Naive thymus-derived CD4-positive, alpha-beta T cell (primary cell): ENCODE measurements around the gene CGB7. TPM values are rescaled to one million over a fixed set of nuclear protein-coding genes. Genes with fewer than 3 reads are reported as not detected.

Source experiments
- ATAC-seq: fragments of 150-1000 bp; cut with Tn5 transposase; 2 replicates; pipeline ENCODE4 v1.10.0; 2021; ENCODE audit warnings: mild to moderate bottlenecking, moderate library complexity
- CTCF ChIA-PET: fragments of 350-600 bp; sonication (Branson Sonifier 250); formaldehyde crosslinking; loops from one replicate; lab custom pipeline; 2021; ENCODE audit warnings: antibody characterized with exemption; lab: Charles Lee
- POLR2A ChIA-PET: fragments of 350-600 bp; sonication (Branson Sonifier 250); formaldehyde crosslinking; loops from one replicate; lab custom pipeline; 2021; ENCODE audit warnings: antibody characterized with exemption, inconsistent platforms; lab: Charles Lee
- DNase-seq, 9 donors: peaks; one replicate each; pipeline versions ENCODE4 v3.0.0 to v3.0.0-alpha.2; 2020 to 2022; ENCODE audit warnings: mixed read lengths in 1 of 9
- H3K27ac ChIP-seq: one replicate; pipeline ENCODE4 v1.7.0; 2013; ENCODE audit warnings: mild to moderate bottlenecking, low read depth, low read length, moderate library complexity
- H3K27me3 ChIP-seq, 2 donors: one replicate each; pipeline ENCODE4 v1.7.0; 2013; ENCODE audit warnings: low read length in 2 of 2, mild to moderate bottlenecking in 2 of 2, moderate library complexity in 2 of 2; ENCODE audit not compliant: control insufficient read depth in 2 of 2, insufficient read depth in 2 of 2
- H3K36me3 ChIP-seq, 3 experiments: 1 replicate in 2 of 3; 2 replicates in 1 of 3; pipeline ENCODE4 v1.7.0; 2013; ENCODE audit warnings: low read length in 3 of 3, mild to moderate bottlenecking in 3 of 3, moderate library complexity in 1 of 3; ENCODE audit not compliant: insufficient read depth in 3 of 3, control insufficient read depth in 2 of 3
- H3K4me1 ChIP-seq, 2 donors: one replicate each; pipeline ENCODE4 v1.7.0; 2013; ENCODE audit warnings: low read length in 2 of 2, mild to moderate bottlenecking in 2 of 2, moderate library complexity in 1 of 2; ENCODE audit not compliant: control insufficient read depth in 2 of 2, insufficient read depth in 2 of 2
- H3K4me3 ChIP-seq: 2 replicates; pipeline ENCODE4 v1.7.0; 2013; ENCODE audit warnings: mild to moderate bottlenecking, low read length
- H3K9me3 ChIP-seq, 3 experiments: 1 replicate in 2 of 3; 2 replicates in 1 of 3; pipeline ENCODE4 v1.7.0; 2013; ENCODE audit warnings: low read length in 3 of 3; ENCODE audit not compliant: control insufficient read depth in 2 of 3
- H3K27ac Mint-ChIP-seq, 9 donors: one replicate each; pipeline ENCODE4 v1.8.0; 2020 to 2022; ENCODE audit warnings: mixed read lengths in 9 of 9, mild to moderate bottlenecking in 8 of 9, moderate library complexity in 5 of 9, inconsistent platforms in 2 of 9
- H3K27me3 Mint-ChIP-seq, 5 donors: one replicate each; pipeline ENCODE4 v1.8.0; 2021 to 2022; ENCODE audit warnings: mixed read lengths in 5 of 5, mild to moderate bottlenecking in 1 of 5
- H3K36me3 Mint-ChIP-seq, 5 donors: one replicate each; pipeline ENCODE4 v1.8.0; 2020 to 2022; ENCODE audit warnings: mixed read lengths in 5 of 5, mild to moderate bottlenecking in 3 of 5, inconsistent platforms in 1 of 5
- H3K4me1 Mint-ChIP-seq, 7 donors: one replicate each; pipeline ENCODE4 v1.8.0; 2020 to 2022; ENCODE audit warnings: mixed read lengths in 7 of 7, mild to moderate bottlenecking in 3 of 7, inconsistent platforms in 1 of 7
- H3K4me3 Mint-ChIP-seq, 10 donors: one replicate each; pipeline ENCODE4 v1.8.0; 2020 to 2022; ENCODE audit warnings: mild to moderate bottlenecking in 10 of 10, mixed read lengths in 10 of 10, moderate library complexity in 6 of 10, inconsistent platforms in 2 of 10
- H3K9me3 Mint-ChIP-seq, 11 donors: one replicate each; pipeline ENCODE4 v1.8.0; 2020 to 2022; ENCODE audit warnings: mixed read lengths in 11 of 11, mild to moderate bottlenecking in 4 of 11, inconsistent platforms in 1 of 11, moderate library complexity in 1 of 11
- intact Hi-C, 2 donors: fragments of 100-400 bp; cut with micrococcal nuclease; formaldehyde crosslinking; loops; one replicate each; pipeline ENCODE4 v1.15.1; 2023
- polyA plus RNA-seq, 2 donors: library from polyadenylated mRNA; unstranded; fragments of 300-500 nt; fragmentation: Illumina TruSeq; gene quantifications; one replicate each; pipeline ENCODE4 v1.2.3, GENCODE V29; 2021
- total RNA-seq, 6 experiments: library from RNA in 5 of 6; stranded (reverse) in 5 of 6; gene quantifications; 1 replicate in 5 of 6; 2 replicates in 1 of 6; pipeline ENCODE4 v1.2.3 and lab custom pipeline; 2021 to 2026

Gene CGB7
- total and polyA plus RNA-seq, 7 experiments from 2014 or later, result not detected

- no peaks in the 10 kb centered on the region for H3K4me1 ChIP-seq
- no peak overlapping the region for H3K4me3 ChIP-seq
- no peak overlapping the region for H3K27ac ChIP-seq
- ChIA-PET POLR2A (interaction anchor here (1.3 kb wide), 1 partner anchor 25 kb away, joined by 3 read pairs; no protein-coding TSS in a partner anchor), CTCF (no interaction called here)
- intact Hi-C loops, result no loop called here
- DNase-seq, result no peak
- Mint-ChIP-seq H3K36me3 (peaks cover 0 to 4% (median 0%) of the 10 kb centered on the region in 5 donors), H3K27ac (no peak overlapping the region), H3K4me1 (peaks cover 6 to 18% (median 13%) of the 10 kb centered on the region in 7 donors), H3K9me3 (peaks cover 0 to 10% (median 4%) of the 10 kb centered on the region in 11 donors), H3K4me3 (no peak overlapping the region), H3K27me3 (peaks cover 56 to 81% (median 67%) of the 10 kb centered on the region in 5 donors)
- H3K27me3 ChIP-seq, result peaks cover 4 to 9% of the 10 kb centered on the region in 2 donors
- H3K36me3 ChIP-seq, result no peaks in the 10 kb centered on the region
- H3K9me3 ChIP-seq, result no peaks in the 10 kb centered on the region
- no peak for ATAC-seq
Measured at GRCh38 chr19:49069026-49069425, 11.5 kb upstream of the CGB7 start.

- H3K4me3 ChIP-seq, result no peak overlapping the region
- POLR2A ChIA-PET, result no interaction called here
- no peaks in the 10 kb centered on the region for H3K36me3 ChIP-seq
- Mint-ChIP-seq H3K4me3 (no peak overlapping the region), H3K27me3 (peaks cover 41 to 80% (median 60%) of the 10 kb centered on the region in 5 donors), H3K27ac (no peak overlapping the region), H3K4me1 (peaks cover 0 to 4% (median 1%) of the 10 kb centered on the region in 7 donors), H3K9me3 (peaks cover 0 to 6% (median 4%) of the 10 kb centered on the region in 11 donors), H3K36me3 (peaks cover 0 to 4% (median 0%) of the 10 kb centered on the region in 5 donors)
- ATAC-seq (no peak), DNase-seq (no peak)
- no peaks in the 10 kb centered on the region for H3K9me3 ChIP-seq
- CTCF ChIA-PET, result interaction anchor here (0.6 kb wide), 1 partner anchor 1106 kb away, joined by 4 read pairs; no protein-coding TSS in a partner anchor
- no peaks in the 10 kb centered on the region for H3K4me1 ChIP-seq
- intact Hi-C loops, result no loop called here
- no peaks in the 10 kb centered on the region for H3K27me3 ChIP-seq
- no peak overlapping the region for H3K27ac ChIP-seq
Measured at GRCh38 chr19:49067554-49067953, 10.0 kb upstream of the CGB7 start.

- Histone ChIP-seq H3K4me1 (no peaks in the 10 kb centered on the region), H3K27me3 (peaks cover 0 to 2% of the 10 kb centered on the region in 2 donors), H3K27ac (no peak overlapping the region), H3K36me3 (no peaks in the 10 kb centered on the region), H3K9me3 (no peaks in the 10 kb centered on the region), H3K4me3 (no peak overlapping the region)
- Mint-ChIP-seq H3K4me3 (peak overlapping the region in 2 of 10 donors; percentile 2 to 21), H3K27ac (peak overlapping the region in 1 of 9 donors; percentile 16), H3K9me3 (peaks cover 0 to 6% (median 4%) of the 10 kb centered on the region in 11 donors), H3K27me3 (peaks cover 43 to 76% (median 52%) of the 10 kb centered on the region in 5 donors), H3K4me1 (peaks cover 0 to 4% (median 0%) of the 10 kb centered on the region in 7 donors), H3K36me3 (peaks cover 0 to 4% (median 0%) of the 10 kb centered on the region in 5 donors)
- ATAC-seq (no peak), DNase-seq (no peak)
- intact Hi-C loops, result no loop called here
- CTCF ChIA-PET, result no interaction called here
- POLR2A ChIA-PET, result no interaction called here
Measured at GRCh38 chr19:49065905-49066512, 8.5 kb upstream of the CGB7 start.

GRCh38 chr19:49064768-49065611 is 7.4 kb upstream of the CGB7 start, which contains the start of gene NTF4:
NTF4 (minus strand) TSS chr19:49064818; CDS start chr19:49061997, 2,821 bp downstream.
- Mint-ChIP-seq H3K27ac (no peak within 1 kb of the TSS), H3K27me3 (peaks cover 40 to 74% (median 46%) of the 10 kb centered on the region in 5 donors), H3K4me3 (peak within 1 kb of the TSS in 5 of 10 donors; percentile 4 to 58 (median 29)), H3K36me3 (no peaks in the 10 kb centered on the region), H3K4me1 (peaks cover 0 to 4% (median 0%) of the 10 kb centered on the region in 7 donors), H3K9me3 (peaks cover 0 to 4% (median 0%) of the 10 kb centered on the region in 11 donors)
- ChIA-PET CTCF (no interaction called here), POLR2A (no interaction called here)
- Histone ChIP-seq H3K27ac (no peak within 1 kb of the TSS), H3K36me3 (no peaks in the 10 kb centered on the region), H3K27me3 (peaks cover 0 to 3% of the 10 kb centered on the region in 2 donors), H3K9me3 (no peaks in the 10 kb centered on the region), H3K4me1 (no peaks in the 10 kb centered on the region), H3K4me3 (no peak within 1 kb of the TSS)
- intact Hi-C loops, result no loop called here
- DNase-seq (no peak), ATAC-seq (no peak)

GRCh38 chr19:49064029-49064629 is 6.6 kb upstream of the CGB7 start:
- no peaks in the 10 kb centered on the region for H3K36me3 Mint-ChIP-seq
- CTCF ChIA-PET, result no interaction called here
- intact Hi-C loops, result no loop called here
- H3K4me3 Mint-ChIP-seq, result peak overlapping the region in 4 of 10 donors; percentile 4 to 58 (median 25)
- ATAC-seq (no peak), DNase-seq (no peak)
- peaks cover 0 to 2% (median 0%) of the 10 kb centered on the region in 11 donors for H3K9me3 Mint-ChIP-seq
- no peaks in the 10 kb centered on the region for H3K36me3 ChIP-seq
- H3K27me3 Mint-ChIP-seq, result peaks cover 37 to 75% (median 45%) of the 10 kb centered on the region in 5 donors
- H3K27ac ChIP-seq, result no peak overlapping the region
- H3K27me3 ChIP-seq, result peaks cover 0 to 3% of the 10 kb centered on the region in 2 donors
- POLR2A ChIA-PET, result no interaction called here
- no peak overlapping the region for H3K27ac Mint-ChIP-seq
- H3K9me3 ChIP-seq, result no peaks in the 10 kb centered on the region
- H3K4me1 Mint-ChIP-seq, result peaks cover 0 to 4% (median 0%) of the 10 kb centered on the region in 7 donors
- H3K4me1 ChIP-seq, result no peaks in the 10 kb centered on the region
- H3K4me3 ChIP-seq, result no peak overlapping the region

- Mint-ChIP-seq H3K27ac (no peak overlapping the region), H3K9me3 (no peaks in the 10 kb centered on the region), H3K4me1 (peaks cover 15 to 20% (median 17%) of the 10 kb centered on the region in 7 donors), H3K4me3 (no peak overlapping the region), H3K36me3 (no peaks in the 10 kb centered on the region), H3K27me3 (peaks cover 34 to 80% (median 42%) of the 10 kb centered on the region in 5 donors)
- Histone ChIP-seq H3K27me3 (peaks cover 0 to 10% of the 10 kb centered on the region in 2 donors), H3K9me3 (no peaks in the 10 kb centered on the region), H3K4me1 (peaks cover 11 to 12% of the 10 kb centered on the region in 2 donors), H3K4me3 (no peak overlapping the region), H3K36me3 (no peaks in the 10 kb centered on the region), H3K27ac (no peak overlapping the region)
- ATAC-seq, result no peak
- ChIA-PET POLR2A (no interaction called here), CTCF (no interaction called here)
- DNase-seq, result no peak
- intact Hi-C loops, result no loop called here
Measured at GRCh38 chr19:49061445-49061844, 3.9 kb upstream of the CGB7 start.
